IMR-90 (cell line): ENCODE results near the gene LEO1. TPM values are rescaled to one million over a fixed set of nuclear protein-coding genes. Genes with fewer than 3 reads are reported as not detected.

ENCODE experiments used
- ATAC-seq: fragments of 200-7000 bp; cut with Tn5 transposase; 2 replicates; pipeline ENCODE4 v1.9.1; 2020; ENCODE audit warnings: low read depth, mild to moderate bottlenecking, moderate library complexity
- BruUV-seq: library from RNA; stranded (reverse); fragments of 400-500 nt; replicated peaks from 2 replicates; lab custom pipeline; 2021; lab: Mats Ljungman, UMichigan
- CTCF ChIA-PET: fragments of 300-600 bp; formaldehyde crosslinking; extraction: SDS; loops from one replicate; lab custom pipeline; 2021; ENCODE audit warnings: antibody characterized with exemption; lab: Yijun Ruan, JAX
- POLR2A ChIA-PET: fragments of 300-600 bp; sonication (Branson Sonifier 250); formaldehyde crosslinking; loops from one replicate; lab custom pipeline; 2022; ENCODE audit warnings: antibody characterized with exemption; ENCODE audit not compliant: unreplicated experiment; lab: Charles Lee
- DNase-seq: peaks from one replicate; pipeline ENCODE4 v3.0.0; 2013
- H2AFZ ChIP-seq: replicated peaks from 2 replicates; pipeline ENCODE3; 2013; ENCODE audit warnings: low read length, mild to moderate bottlenecking; ENCODE audit not compliant: poor library complexity
- H2AK5ac ChIP-seq: 2 replicates; pipeline ENCODE4 v1.6.1; 2013; ENCODE audit warnings: low read depth, low read length, inconsistent platforms
- H2AK9ac ChIP-seq: replicated peaks from 2 replicates; pipeline ENCODE3; 2013; ENCODE audit warnings: mild to moderate bottlenecking, low read depth, low read length, moderate library complexity; ENCODE audit not compliant: poor library complexity
- H2BK120ac ChIP-seq: 2 replicates; pipeline ENCODE4 v1.6.1; 2013; ENCODE audit warnings: low read depth, low read length, inconsistent platforms
- H2BK15ac ChIP-seq: 3 replicates; pipeline ENCODE4 v1.6.1; 2013; ENCODE audit warnings: low read depth, low read length, inconsistent platforms
- H2BK20ac ChIP-seq: 2 replicates; pipeline ENCODE4 v1.6.1; 2013; ENCODE audit warnings: low read depth, mild to moderate bottlenecking, inconsistent platforms, low read length, moderate library complexity
- H2BK5ac ChIP-seq: 2 replicates; pipeline ENCODE4 v1.6.1; 2013; ENCODE audit warnings: mild to moderate bottlenecking, low read depth, low read length, inconsistent platforms; ENCODE audit not compliant: poor library complexity, severe bottlenecking
- H3K14ac ChIP-seq: replicated peaks from 2 replicates; pipeline ENCODE4 v1.6.1; 2013; ENCODE audit warnings: low read depth, low read length, inconsistent platforms
- H3K18ac ChIP-seq: 2 replicates; pipeline ENCODE4 v1.6.1; 2013; ENCODE audit warnings: low read depth, low read length, control low read depth
- H3K23ac ChIP-seq: 2 replicates; pipeline ENCODE4 v1.6.1; 2013; ENCODE audit warnings: low read depth, low read length, inconsistent platforms
- H3K27ac ChIP-seq: 2 replicates; pipeline ENCODE4 v1.5.1; 2013; ENCODE audit warnings: mild to moderate bottlenecking, control low read depth, low read length; ENCODE audit not compliant: insufficient read depth
- H3K27me3 ChIP-seq: 2 replicates; pipeline ENCODE4 v1.6.1; 2013; ENCODE audit warnings: low read length; ENCODE audit not compliant: control insufficient read depth, insufficient read depth
- H3K36me3 ChIP-seq: 2 replicates; pipeline ENCODE4 v1.6.1; 2013; ENCODE audit warnings: low read length, mixed read lengths; ENCODE audit not compliant: control insufficient read depth, insufficient read depth
- H3K4ac ChIP-seq: 2 replicates; pipeline ENCODE4 v1.6.1; 2013; ENCODE audit warnings: low read depth, low read length, inconsistent platforms
- H3K4me1 ChIP-seq: 2 replicates; pipeline ENCODE4 v1.6.1; 2013; ENCODE audit warnings: low read length, mixed read lengths; ENCODE audit not compliant: control insufficient read depth, insufficient read depth
- H3K4me2 ChIP-seq: 2 replicates; pipeline ENCODE4 v1.6.1; 2013; ENCODE audit warnings: low read depth, mild to moderate bottlenecking, control low read depth, low read length, moderate library complexity
- H3K4me3 ChIP-seq: 2 replicates; pipeline ENCODE4 v1.5.1; 2013; ENCODE audit warnings: low read depth, mild to moderate bottlenecking, control low read depth, low read length, moderate library complexity; ENCODE audit not compliant: insufficient read depth
- H3K56ac ChIP-seq: 2 replicates; pipeline ENCODE4 v1.6.1; 2013; ENCODE audit warnings: low read length, inconsistent platforms; ENCODE audit not compliant: insufficient read depth; ENCODE audit errors: extremely low read depth
- H3K79me1 ChIP-seq, 2 experiments: 2 replicates each; pipeline ENCODE4 v1.6.1; 2013; ENCODE audit warnings: low read length in 2 of 2, inconsistent platforms in 1 of 2, low read depth in 1 of 2
- H3K9ac ChIP-seq: 2 replicates; pipeline ENCODE4 v1.6.1; 2013; ENCODE audit warnings: low read depth, low read length, control low read depth
- H3K9me1 ChIP-seq: 2 replicates; pipeline ENCODE4 v1.6.1; 2013; ENCODE audit warnings: low read length, inconsistent platforms; ENCODE audit not compliant: insufficient read depth
- H3K9me3 ChIP-seq: 2 replicates; pipeline ENCODE4 v1.6.1; 2013; ENCODE audit warnings: low read length; ENCODE audit not compliant: control insufficient read depth, insufficient read depth
- H4K20me1 ChIP-seq: 2 replicates; pipeline ENCODE4 v1.6.1; 2013; ENCODE audit warnings: low read length, inconsistent platforms; ENCODE audit not compliant: insufficient read depth
- H4K5ac ChIP-seq: 2 replicates; pipeline ENCODE4 v1.6.1; 2013; ENCODE audit warnings: mild to moderate bottlenecking, low read depth, low read length, control low read depth
- H4K8ac ChIP-seq, 2 experiments: 2 replicates each; pipeline ENCODE4 v1.6.1; 2013; ENCODE audit warnings: low read depth in 2 of 2, low read length in 2 of 2, control low read depth in 1 of 2, inconsistent platforms in 1 of 2
- H4K91ac ChIP-seq: 2 replicates; pipeline ENCODE4 v1.6.1; 2013; ENCODE audit warnings: low read depth, low read length, inconsistent platforms; ENCODE audit not compliant: insufficient read depth
- BHLHE40 ChIP-seq: fragments of 150-350 bp; IDR thresholded peaks from 2 replicates; pipeline ENCODE4 v1.6.1; 2016; ENCODE audit warnings: mild to moderate bottlenecking, low read depth, low read length
- CEBPB ChIP-seq: IDR thresholded peaks from 2 replicates; pipeline ENCODE4 v1.6.1; 2012; ENCODE audit warnings: low read depth, low read length, improper control_type of control experiment
- POLR2A ChIP-seq: IDR thresholded peaks from 2 replicates; pipeline ENCODE4 v1.6.1; 2012; ENCODE audit warnings: mild to moderate bottlenecking, low read depth, low read length
- WGBS, 2 experiments: methylation state at CpG; one replicate each; pipeline versions ENCODE4 v1.1.5 to v1.1.7; 2013; ENCODE audit warnings: missing lambda C conversion rate in 2 of 2; ENCODE audit not compliant: insufficient read length in 1 of 2; ENCODE audit errors: extremely low coverage in 2 of 2; 5-methylcytosine and 5-hydroxymethylcytosine counted together
- dilution Hi-C: fragments of 300-500 bp; cut with HindIII; formaldehyde crosslinking; loops from one replicate; pipeline ENCODE4 v1.14.3; 2018; ENCODE audit warnings: low sequenced_read_pairs; ENCODE audit not compliant: unreplicated experiment
- in situ Hi-C: fragments of 300-500 bp; cut with MboI; formaldehyde crosslinking; loops from 3 replicates; pipeline ENCODE4 v1.14.3; 2019; ENCODE audit warnings: low sequenced_read_pairs, inconsistent platforms, mixed read lengths
- intact Hi-C: fragments of 100-400 bp; cut with micrococcal nuclease; formaldehyde crosslinking; loops from 2 replicates; pipeline ENCODE4 v1.10.0; 2022
- polyA plus RNA-seq, 3 experiments: library from polyadenylated mRNA; depleted of rRNA; stranded (reverse); fragments of >200 nt; gene quantifications; 2 replicates each; pipeline ENCODE4 v1.2.3, GENCODE V29; 2012; ENCODE audit warnings: low replicate concordance in 1 of 3
- total RNA-seq: library from RNA; depleted of rRNA; stranded (reverse); fragments of >200 nt; gene quantifications from 2 replicates; pipeline ENCODE4 v1.2.3, GENCODE V29; 2012

The LEO1 gene
- total and polyA plus RNA-seq, 2 of the 4 experiments (the other 2 are of a cell fraction) = 9.0 to 11.5 TPM

GRCh38 chr15:51931638-51932037 lies 39.9 kb downstream of the LEO1 start:
- peak; percentile 60 for TF ChIP-seq BHLHE40
- no peak for TF ChIP-seq POLR2A
- no peak for TF ChIP-seq CEBPB
- no peak overlapping the region for H2AK9ac ChIP-seq
- no peaks in the 10 kb centered on the region for H3K9me3 ChIP-seq
- no peak overlapping the region for H2BK20ac ChIP-seq
- ATAC-seq (peak; percentile 59), DNase-seq (peak; percentile 74)
- ChIA-PET POLR2A (interaction anchor here (0.7 kb wide), 1 partner anchor 102 kb away, joined by 3 read pairs; the partner anchor contains the start of gene TMOD3), CTCF (no interaction called here)
- no peaks in the 10 kb centered on the region for H3K79me1 ChIP-seq
- no peak overlapping the region for H4K5ac ChIP-seq
- WGBS, 2 experiments = 100% methylated on average over 1 of the region's 4 CpGs; no CpG with 5 or more reads in 1 of the 2 experiments
- H2BK5ac ChIP-seq = no peak overlapping the region
- H2AK5ac ChIP-seq = no peak overlapping the region
- in situ Hi-C loops = no loop called here
- no peaks in the 10 kb centered on the region for H3K27me3 ChIP-seq
- peaks cover 8% of the 10 kb centered on the region; the same call in 1 of the 2 replicates for H3K9me1 ChIP-seq
- no peak overlapping the region for H3K4ac ChIP-seq
- H4K91ac ChIP-seq = no peak overlapping the region
- dilution Hi-C loops = no loop called here
- H3K36me3 ChIP-seq = peaks cover 13% of the 10 kb centered on the region
- H3K56ac ChIP-seq = no peak overlapping the region
- no TSS peak for BruUV-seq
- H3K4me2 ChIP-seq = no peak overlapping the region
- H4K8ac ChIP-seq = no peak overlapping the region
- H2BK15ac ChIP-seq = no peak overlapping the region
- no peak overlapping the region for H3K27ac ChIP-seq
- no peak overlapping the region for H3K14ac ChIP-seq
- no peaks in the 10 kb centered on the region for H3K4me1 ChIP-seq
- no peak overlapping the region for H3K18ac ChIP-seq
- no peak overlapping the region for H2BK120ac ChIP-seq
- intact Hi-C loops = no loop called here
- no peak overlapping the region for H3K23ac ChIP-seq
- no peak overlapping the region for H2AFZ ChIP-seq
- H3K4me3 ChIP-seq = no peak overlapping the region
- no peaks in the 10 kb centered on the region for H4K20me1 ChIP-seq
- H3K9ac ChIP-seq = no peak overlapping the region
